ENCODE data around the gene PARD3B. TPM values are rescaled to one million over a fixed set of nuclear protein-coding genes. Genes with fewer than 3 reads are reported as not detected.

PARD3B gene
- total and polyA plus RNA-seq, 2 of the 4 experiments (the other 2 are of a cell fraction) = 3.3 to 15.6 TPM

- Histone ChIP-seq H3K9me1 (ENCODE audit: insufficient read depth, low read length) (no peaks in the 10 kb centered on the region), H3K18ac (ENCODE audit: low read depth, low read length) (no peak overlapping the region), H2AK5ac (ENCODE audit: low read depth, low read length) (no peak overlapping the region), H3K9me3 (ENCODE audit: control insufficient read depth, insufficient read depth, low read length) (no peaks in the 10 kb centered on the region), H2AK9ac (replicated peaks; ENCODE audit: low read depth, low read length, poor library complexity) (no peak overlapping the region), H3K4me2 (ENCODE audit: low read depth, low read length) (peak overlapping the region; percentile 29; the same call in 1 of the 2 replicates), H3K4ac (ENCODE audit: low read depth, low read length) (no peak overlapping the region), H2BK5ac (ENCODE audit: low read depth, low read length, poor library complexity, severe bottlenecking) (no peak overlapping the region), H3K79me1 (ENCODE audit: low read depth in 1 of 2, low read length in 2 of 2) (peaks cover 0 to 6% of the 10 kb centered on the region in 2 experiments; a peak in 3 of 4 replicates), H4K20me1 (ENCODE audit: insufficient read depth, low read length) (no peaks in the 10 kb centered on the region), H4K8ac (ENCODE audit: low read depth in 2 of 2, low read length in 2 of 2) (no peak overlapping the region), H2BK20ac (ENCODE audit: low read depth, low read length) (no peak overlapping the region), H3K14ac (replicated peaks; ENCODE audit: low read depth, low read length) (no peak overlapping the region), H3K4me3 (ENCODE audit: insufficient read depth, low read depth, low read length) (no peak overlapping the region), H4K91ac (ENCODE audit: insufficient read depth, low read depth, low read length) (no peak overlapping the region), H3K23ac (ENCODE audit: low read depth, low read length) (no peak overlapping the region), H2BK120ac (ENCODE audit: low read depth, low read length) (no peak overlapping the region), H3K36me3 (ENCODE audit: control insufficient read depth, insufficient read depth, low read length) (no peaks in the 10 kb centered on the region), H3K4me1 (ENCODE audit: control insufficient read depth, insufficient read depth, low read length) (no peaks in the 10 kb centered on the region), H4K5ac (ENCODE audit: low read depth, low read length) (no peak overlapping the region), H2AFZ (replicated peaks; ENCODE audit: low read length, poor library complexity) (no peak overlapping the region), H3K27me3 (ENCODE audit: control insufficient read depth, insufficient read depth, low read length) (no peaks in the 10 kb centered on the region), H2BK15ac (ENCODE audit: low read depth, low read length) (no peak overlapping the region), H3K27ac (ENCODE audit: insufficient read depth, low read length) (no peak overlapping the region), H3K9ac (ENCODE audit: low read depth, low read length) (no peak overlapping the region), H3K56ac (ENCODE audit: extremely low read depth, insufficient read depth, low read length) (no peak overlapping the region)
- TF ChIP-seq, protein P1, sequence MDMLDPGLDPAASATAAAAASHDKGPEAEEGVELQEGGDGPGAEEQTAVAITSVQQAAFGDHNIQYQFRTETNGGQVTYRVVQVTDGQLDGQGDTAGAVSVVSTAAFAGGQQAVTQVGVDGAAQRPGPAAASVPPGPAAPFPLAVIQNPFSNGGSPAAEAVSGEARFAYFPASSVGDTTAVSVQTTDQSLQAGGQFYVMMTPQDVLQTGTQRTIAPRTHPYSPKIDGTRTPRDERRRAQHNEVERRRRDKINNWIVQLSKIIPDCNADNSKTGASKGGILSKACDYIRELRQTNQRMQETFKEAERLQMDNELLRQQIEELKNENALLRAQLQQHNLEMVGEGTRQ (IDR thresholded peaks at IDR 0.05; ENCODE audit: low read depth, low read length) = no peak
- peak; percentile 73 for TF ChIP-seq BHLHE40 (IDR thresholded peaks at IDR 0.05; ENCODE audit: low read depth, low read length)
- TF ChIP-seq CTCF (conservative IDR thresholded peaks at IDR 0.05; ENCODE audit: low read depth, low read length) = no peak
- no peak for TF ChIP-seq MXI1 (IDR thresholded peaks at IDR 0.05; ENCODE audit: borderline replicate concordance, low read depth, low read length)
- no peak for TF ChIP-seq RCOR1 (IDR thresholded peaks at IDR 0.05; ENCODE audit: insufficient replicate concordance, low read length)
- intact Hi-C loops (cut with micrococcal nuclease) = no loop called here
- BruUV-seq (replicated peaks) = no TSS peak
- in situ Hi-C loops (cut with MboI; ENCODE audit: low sequenced_read_pairs) = no loop called here
- DNase-seq (peak; percentile 13), ATAC-seq (ENCODE audit: low read depth) (peak; percentile 35; the same call in 1 of the 2 replicates)
- 83% methylated on average over 2 of the region's 3 CpGs; no CpG with 5 or more reads in 1 of the 2 experiments for WGBS, 2 experiments (ENCODE audit: extremely low coverage in 2 of 2, insufficient read length in 1 of 2)
- dilution Hi-C loops (cut with HindIII; ENCODE audit: low sequenced_read_pairs, unreplicated experiment) = no loop called here
- ChIA-PET POLR2A (ENCODE audit: unreplicated experiment) (no interaction called here), CTCF (interaction anchor here (0.6 to 1.2 kb wide), 3 partner anchors 14 to 70 kb away, joined by 3 to 4 read pairs (median 3); no protein-coding TSS in a partner anchor)
Observed at GRCh38 chr2:204726831-204727230, 181.6 kb downstream of the PARD3B start.
